ENCODE data around the gene KRT75. TPM values are rescaled to one million over a fixed set of nuclear protein-coding genes. Genes with fewer than 3 reads are reported as not detected.

Gene KRT75
- not detected for polyA plus RNA-seq (2013, experiment 1 of 2)
- polyA plus RNA-seq (2013, experiment 2 of 2): not detected

DNA sequence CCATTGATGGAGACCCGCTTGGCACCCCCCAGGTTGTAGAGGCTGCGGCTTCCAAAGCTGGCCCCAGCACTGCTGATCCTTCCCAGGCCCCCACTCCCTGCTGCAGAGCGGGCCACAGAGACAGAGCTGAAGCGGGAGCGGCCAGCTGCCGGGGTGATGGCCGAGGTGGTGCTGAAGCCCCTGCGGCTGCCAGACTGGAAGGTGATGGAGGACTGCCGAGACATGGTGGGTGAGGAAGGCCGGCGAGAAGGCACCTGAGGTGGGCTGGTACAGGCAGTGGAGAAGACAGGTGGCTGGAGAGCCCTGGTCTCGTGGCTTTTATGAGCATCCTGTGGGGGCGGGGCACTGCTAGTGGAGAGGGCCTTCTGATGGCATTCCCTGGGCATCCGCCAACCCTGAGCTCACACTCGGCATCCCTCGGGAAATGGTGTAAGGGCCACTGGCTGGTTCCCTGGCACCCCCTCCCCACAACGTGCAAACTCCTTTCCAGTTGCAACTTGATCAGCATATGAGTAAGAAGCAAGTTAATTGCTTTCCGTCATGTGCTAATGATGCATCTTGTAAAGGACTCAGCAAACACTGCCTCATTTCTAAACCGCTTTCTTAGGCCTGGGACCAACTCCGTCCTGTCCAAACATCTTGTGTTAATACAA is at the start of gene KRT75:
TSS of gene KRT75 (minus strand) at position 291 of the 653 bp plus-strand sequence. CDS start at position 224, 67 bp downstream.
- H3K9ac ChIP-seq (ENCODE audit: low read length): no peak within 1 kb of the TSS
- H3K4me2 ChIP-seq (ENCODE audit: low read length): no peak within 1 kb of the TSS
- no peak within 1 kb of the TSS for H4K8ac ChIP-seq (ENCODE audit: low read depth, low read length)
- no peak within 1 kb of the TSS for H3K56ac ChIP-seq (ENCODE audit: low read length)
- H4K5ac ChIP-seq (ENCODE audit: low read length): no peak within 1 kb of the TSS
- no peak within 1 kb of the TSS for H3K18ac ChIP-seq (ENCODE audit: low read length)
- no peak within 1 kb of the TSS for H2BK120ac ChIP-seq (ENCODE audit: low read depth, low read length)
- H3K79me2 ChIP-seq (ENCODE audit: control insufficient read depth, insufficient read depth, low read length): no peaks in the 10 kb centered on the region
- H3K27me3 ChIP-seq (ENCODE audit: insufficient read depth, low read length, poor library complexity): no peaks in the 10 kb centered on the region
- no peak within 1 kb of the TSS for H2BK15ac ChIP-seq (replicated peaks; ENCODE audit: low read depth)
- no peaks in the 10 kb centered on the region for H3K79me1 ChIP-seq (ENCODE audit: low read length)
- H3K23ac ChIP-seq (ENCODE audit: low read length): no peak within 1 kb of the TSS
- no peak within 1 kb of the TSS for H2BK5ac ChIP-seq (ENCODE audit: low read length)
- no peak within 1 kb of the TSS for H3K4me3 ChIP-seq (ENCODE audit: low read length)
- no CpG with 5 or more reads among the region's 20 CpGs for WGBS (ENCODE audit: extremely low coverage, insufficient coverage, low lambda C conversion rate)
- H3K4me1 ChIP-seq (ENCODE audit: control insufficient read depth, low read depth, low read length): no peaks in the 10 kb centered on the region
- DNase-seq: no peak
- no peak within 1 kb of the TSS for H3K27ac ChIP-seq (ENCODE audit: low read depth, low read length)
- H3K36me3 ChIP-seq (ENCODE audit: control insufficient read depth, insufficient read depth, low read length): no peaks in the 10 kb centered on the region
- no peak within 1 kb of the TSS for H2AK5ac ChIP-seq (ENCODE audit: low read length)
- H3K4ac ChIP-seq (ENCODE audit: low read depth, low read length): no peak within 1 kb of the TSS

DNA sequence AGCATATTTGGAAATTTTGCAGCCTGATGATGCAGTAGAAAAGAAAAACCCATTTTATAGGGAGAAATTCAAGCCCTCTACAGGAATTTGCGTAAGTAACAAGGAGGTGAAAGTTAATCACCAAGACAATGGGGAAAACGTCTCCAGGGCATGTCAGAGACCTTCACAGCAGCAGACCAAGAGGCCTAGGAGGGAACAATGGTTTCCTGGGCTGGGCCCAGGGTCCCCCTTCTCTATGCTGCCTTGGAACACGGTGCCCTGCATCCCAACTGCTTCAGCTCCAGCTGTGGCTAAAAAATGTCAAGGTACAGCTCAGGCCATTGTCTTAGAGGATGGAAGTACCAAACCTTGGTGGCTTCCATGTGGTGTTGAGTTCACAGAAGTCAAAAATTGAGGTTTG is 45.9 kb upstream of the KRT75 start:
- no CpG with 5 or more reads among the region's 3 CpGs for WGBS (ENCODE audit: extremely low coverage, insufficient coverage, low lambda C conversion rate)
- H3K56ac ChIP-seq (ENCODE audit: low read length): no peak overlapping the region
- no peak overlapping the region for H3K4me2 ChIP-seq (ENCODE audit: low read length)
- no peak overlapping the region for H3K9ac ChIP-seq (ENCODE audit: low read length)
- no peaks in the 10 kb centered on the region for H3K4me1 ChIP-seq (ENCODE audit: control insufficient read depth, low read depth, low read length)
- no peak overlapping the region for H3K4ac ChIP-seq (ENCODE audit: low read depth, low read length)
- no peaks in the 10 kb centered on the region for H3K79me1 ChIP-seq (ENCODE audit: low read length)
- no peak overlapping the region for H3K4me3 ChIP-seq (ENCODE audit: low read length)
- H4K8ac ChIP-seq (ENCODE audit: low read depth, low read length): no peak overlapping the region
- peak; percentile 9 for DNase-seq
- H3K27me3 ChIP-seq (ENCODE audit: insufficient read depth, low read length, poor library complexity): no peaks in the 10 kb centered on the region
- no peak overlapping the region for H2BK15ac ChIP-seq (replicated peaks; ENCODE audit: low read depth)
- no peak overlapping the region for H2BK5ac ChIP-seq (ENCODE audit: low read length)
- H3K36me3 ChIP-seq (ENCODE audit: control insufficient read depth, insufficient read depth, low read length): no peaks in the 10 kb centered on the region
- no peak overlapping the region for H3K27ac ChIP-seq (ENCODE audit: low read depth, low read length)
- H3K18ac ChIP-seq (ENCODE audit: low read length): no peak overlapping the region
- no peaks in the 10 kb centered on the region for H3K79me2 ChIP-seq (ENCODE audit: control insufficient read depth, insufficient read depth, low read length)
- no peak overlapping the region for H2BK120ac ChIP-seq (ENCODE audit: low read depth, low read length)
- H2AK5ac ChIP-seq (ENCODE audit: low read length): no peak overlapping the region
- no peak overlapping the region for H4K5ac ChIP-seq (ENCODE audit: low read length)
- H3K23ac ChIP-seq (ENCODE audit: low read length): no peak overlapping the region

GRCh38 chr12:52477651-52478050 is 43.5 kb upstream of the KRT75 start:
- no peaks in the 10 kb centered on the region for H3K27me3 ChIP-seq (ENCODE audit: insufficient read depth, low read length, poor library complexity)
- H3K4me1 ChIP-seq (ENCODE audit: control insufficient read depth, low read depth, low read length): no peaks in the 10 kb centered on the region
- H3K23ac ChIP-seq (ENCODE audit: low read length): no peak overlapping the region
- no peak overlapping the region for H3K27ac ChIP-seq (ENCODE audit: low read depth, low read length)
- H2BK15ac ChIP-seq (replicated peaks; ENCODE audit: low read depth): no peak overlapping the region
- no peak overlapping the region for H4K8ac ChIP-seq (ENCODE audit: low read depth, low read length)
- no peaks in the 10 kb centered on the region for H3K79me1 ChIP-seq (ENCODE audit: low read length)
- H3K79me2 ChIP-seq (ENCODE audit: control insufficient read depth, insufficient read depth, low read length): no peaks in the 10 kb centered on the region
- peak; percentile 11 for DNase-seq
- no peak overlapping the region for H3K56ac ChIP-seq (ENCODE audit: low read length)
- H3K4me3 ChIP-seq (ENCODE audit: low read length): no peak overlapping the region
- H3K18ac ChIP-seq (ENCODE audit: low read length): no peak overlapping the region
- H2AK5ac ChIP-seq (ENCODE audit: low read length): no peak overlapping the region
- H4K5ac ChIP-seq (ENCODE audit: low read length): no peak overlapping the region
- H3K4ac ChIP-seq (ENCODE audit: low read depth, low read length): no peak overlapping the region
- no peak overlapping the region for H2BK5ac ChIP-seq (ENCODE audit: low read length)
- H3K9ac ChIP-seq (ENCODE audit: low read length): no peak overlapping the region
- H3K36me3 ChIP-seq (ENCODE audit: control insufficient read depth, insufficient read depth, low read length): no peaks in the 10 kb centered on the region
- H2BK120ac ChIP-seq (ENCODE audit: low read depth, low read length): no peak overlapping the region
- no CpG with 5 or more reads among the region's 2 CpGs for WGBS (ENCODE audit: extremely low coverage, insufficient coverage, low lambda C conversion rate)
- no peak overlapping the region for H3K4me2 ChIP-seq (ENCODE audit: low read length)

DNA sequence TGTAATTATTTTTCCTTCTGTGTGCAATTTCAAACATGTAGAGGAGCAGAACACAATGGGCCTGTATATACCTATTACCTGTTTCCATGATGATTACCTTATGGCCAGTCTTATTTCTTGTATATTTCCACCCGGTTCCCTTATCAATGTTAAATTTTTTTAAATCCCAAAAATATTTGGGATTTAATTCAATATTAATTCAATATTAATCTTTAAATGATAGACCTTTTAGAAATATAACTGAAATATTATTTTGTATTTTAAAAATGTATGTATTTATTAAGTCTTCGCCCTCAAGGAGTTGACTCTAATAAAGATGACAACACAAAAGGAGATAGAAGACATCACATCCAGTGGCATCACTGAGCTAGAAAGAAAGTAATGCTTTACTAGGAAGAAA is 40.0 kb upstream of the KRT75 start:
- Histone ChIP-seq H3K4me3 (ENCODE audit: low read length) (no peak overlapping the region), H3K4ac (ENCODE audit: low read depth, low read length) (no peak overlapping the region), H3K79me1 (ENCODE audit: low read length) (no peaks in the 10 kb centered on the region), H2BK15ac (replicated peaks; ENCODE audit: low read depth) (no peak overlapping the region), H3K4me1 (ENCODE audit: control insufficient read depth, low read depth, low read length) (no peaks in the 10 kb centered on the region), H4K8ac (ENCODE audit: low read depth, low read length) (no peak overlapping the region), H3K4me2 (ENCODE audit: low read length) (no peak overlapping the region), H3K27ac (ENCODE audit: low read depth, low read length) (no peak overlapping the region), H3K23ac (ENCODE audit: low read length) (no peak overlapping the region), H3K79me2 (ENCODE audit: control insufficient read depth, insufficient read depth, low read length) (no peaks in the 10 kb centered on the region), H3K36me3 (ENCODE audit: control insufficient read depth, insufficient read depth, low read length) (no peaks in the 10 kb centered on the region), H2AK5ac (ENCODE audit: low read length) (no peak overlapping the region), H2BK120ac (ENCODE audit: low read depth, low read length) (no peak overlapping the region), H4K5ac (ENCODE audit: low read length) (no peak overlapping the region), H3K56ac (ENCODE audit: low read length) (no peak overlapping the region), H3K18ac (ENCODE audit: low read length) (no peak overlapping the region), H3K9ac (ENCODE audit: low read length) (no peak overlapping the region), H3K27me3 (ENCODE audit: insufficient read depth, low read length, poor library complexity) (no peaks in the 10 kb centered on the region), H2BK5ac (ENCODE audit: low read length) (no peak overlapping the region)
- DNase-seq: no peak
- 100% methylated on average over 1 of the region's 2 CpGs for WGBS (ENCODE audit: extremely low coverage, insufficient coverage, low lambda C conversion rate)

- WGBS (ENCODE audit: extremely low coverage, insufficient coverage, low lambda C conversion rate): no CpG with 5 or more reads among the region's 4 CpGs
- Histone ChIP-seq H3K4me1 (ENCODE audit: control insufficient read depth, low read depth, low read length) (no peaks in the 10 kb centered on the region), H3K79me1 (ENCODE audit: low read length) (no peaks in the 10 kb centered on the region), H2BK5ac (ENCODE audit: low read length) (no peak within 1 kb of the TSS), H3K4ac (ENCODE audit: low read depth, low read length) (no peak within 1 kb of the TSS), H3K4me2 (ENCODE audit: low read length) (no peak within 1 kb of the TSS), H3K27me3 (ENCODE audit: insufficient read depth, low read length, poor library complexity) (no peaks in the 10 kb centered on the region), H3K18ac (ENCODE audit: low read length) (no peak within 1 kb of the TSS), H3K23ac (ENCODE audit: low read length) (no peak within 1 kb of the TSS), H3K79me2 (ENCODE audit: control insufficient read depth, insufficient read depth, low read length) (no peaks in the 10 kb centered on the region), H3K4me3 (ENCODE audit: low read length) (no peak within 1 kb of the TSS), H4K8ac (ENCODE audit: low read depth, low read length) (no peak within 1 kb of the TSS), H2AK5ac (ENCODE audit: low read length) (no peak within 1 kb of the TSS), H3K36me3 (ENCODE audit: control insufficient read depth, insufficient read depth, low read length) (no peaks in the 10 kb centered on the region), H3K9ac (ENCODE audit: low read length) (no peak within 1 kb of the TSS), H2BK120ac (ENCODE audit: low read depth, low read length) (no peak within 1 kb of the TSS), H3K56ac (ENCODE audit: low read length) (no peak within 1 kb of the TSS), H4K5ac (ENCODE audit: low read length) (no peak within 1 kb of the TSS), H2BK15ac (replicated peaks; ENCODE audit: low read depth) (no peak within 1 kb of the TSS), H3K27ac (ENCODE audit: low read depth, low read length) (no peak within 1 kb of the TSS)
- DNase-seq: no peak
Measured at GRCh38 chr12:52473768-52474167, 39.6 kb upstream of the KRT75 start, which contains the start of gene KRT6C. Gene KRT6C, minus strand, starts transcription at chr12:52473805. Its CDS starts 68 bp downstream, at chr12:52473737.

GRCh38 chr12:52469853-52470252 is 35.7 kb upstream of the KRT75 start:
- DNase-seq: no peak
- Histone ChIP-seq H4K8ac (ENCODE audit: low read depth, low read length) (no peak overlapping the region), H4K5ac (ENCODE audit: low read length) (no peak overlapping the region), H2BK120ac (ENCODE audit: low read depth, low read length) (no peak overlapping the region), H2AK5ac (ENCODE audit: low read length) (no peak overlapping the region), H3K4me2 (ENCODE audit: low read length) (no peak overlapping the region), H3K4me3 (ENCODE audit: low read length) (no peak overlapping the region), H3K9ac (ENCODE audit: low read length) (no peak overlapping the region), H3K36me3 (ENCODE audit: control insufficient read depth, insufficient read depth, low read length) (no peaks in the 10 kb centered on the region), H3K23ac (ENCODE audit: low read length) (no peak overlapping the region), H3K56ac (ENCODE audit: low read length) (no peak overlapping the region), H3K18ac (ENCODE audit: low read length) (no peak overlapping the region), H2BK15ac (replicated peaks; ENCODE audit: low read depth) (no peak overlapping the region), H3K4me1 (ENCODE audit: control insufficient read depth, low read depth, low read length) (no peaks in the 10 kb centered on the region), H3K4ac (ENCODE audit: low read depth, low read length) (no peak overlapping the region), H3K27me3 (ENCODE audit: insufficient read depth, low read length, poor library complexity) (no peaks in the 10 kb centered on the region), H3K79me2 (ENCODE audit: control insufficient read depth, insufficient read depth, low read length) (no peaks in the 10 kb centered on the region), H2BK5ac (ENCODE audit: low read length) (no peak overlapping the region), H3K79me1 (ENCODE audit: low read length) (no peaks in the 10 kb centered on the region), H3K27ac (ENCODE audit: low read depth, low read length) (no peak overlapping the region)
- no CpG with 5 or more reads among the region's 4 CpGs for WGBS (ENCODE audit: extremely low coverage, insufficient coverage, low lambda C conversion rate)

Data from mesendoderm (in vitro differentiated cells).